K562 (cell line): ENCODE data around the gene HOXA13. TPM values are rescaled to one million over a fixed set of nuclear protein-coding genes. Genes with fewer than 3 reads are reported as not detected.

ENCODE experiments used
- ATAC-seq: fragments of 200-7000 bp; cut with Tn5 transposase; 3 replicates; pipeline ENCODE4 v1.9.1; 2020; ENCODE audit warnings: moderate library complexity
- BruUV-seq: library from RNA; stranded (reverse); fragments of 400-500 nt; replicated peaks from 2 replicates; lab custom pipeline; 2021; lab: Mats Ljungman, UMichigan
- CTCF ChIA-PET: fragments of 300-600 bp; formaldehyde crosslinking; extraction: SDS; loops from one replicate; lab custom pipeline; 2021; ENCODE audit warnings: low intra/inter-chr PET ratio; lab: Yijun Ruan, JAX
- POLR2A ChIA-PET: fragments of 300-600, 350-650 bp; sonication (Branson Sonifier 250); formaldehyde crosslinking; extraction: SDS; loops from one replicate; lab custom pipeline; 2021; ENCODE audit warnings: antibody characterized with exemption, inconsistent platforms; lab: Yijun Ruan, JAX
- DNase-seq, 4 experiments: peaks; one replicate each; pipeline versions ENCODE4 v3.0.0 to v3.0.0-alpha.2; 2011 to 2018; ENCODE audit warnings: low spot score in 3 of 4, mixed read lengths in 3 of 4; ENCODE audit errors: extremely low read depth in 1 of 4
- FAIRE-seq: peaks from 2 replicates; lab custom pipeline; 2011; peaks lifted over from hg19 to GRCh38; lab: Jason Lieb, UNC
- H2AFZ ChIP-seq: 2 replicates; pipeline ENCODE4 v1.6.0; 2011; ENCODE audit warnings: low read depth, low read length, control low read depth, inconsistent platforms
- H3K27ac ChIP-seq: fragments of 200-600 bp; 3 replicates; pipeline ENCODE4 v1.8.0; 2011; ENCODE audit warnings: low read depth, mild to moderate bottlenecking, control low read depth, inconsistent platforms, low read length, moderate library complexity, mixed read lengths; ENCODE audit errors: extremely low read depth
- H3K27me3 ChIP-seq, 2 experiments: fragments of 300-600 bp in 1 of 2; 2 replicates in 1 of 2; 3 replicates in 1 of 2; pipeline versions ENCODE4 v1.6.0 to v1.8.0; 2011; ENCODE audit warnings: inconsistent platforms in 2 of 2, low read length in 2 of 2, mild to moderate bottlenecking in 1 of 2, mixed read lengths in 1 of 2, moderate library complexity in 1 of 2; ENCODE audit not compliant: control insufficient read depth in 2 of 2, insufficient read depth in 2 of 2
- H3K36me3 ChIP-seq: fragments of 300-600 bp; 3 replicates; pipeline ENCODE4 v1.8.0; 2011; ENCODE audit warnings: mild to moderate bottlenecking, low read length, inconsistent platforms; ENCODE audit not compliant: control insufficient read depth, insufficient read depth
- H3K4me1 ChIP-seq, 2 experiments: fragments of 200-600 bp in 1 of 2; replicated peaks in 1 of 2; 2 replicates in 1 of 2; 3 replicates in 1 of 2; pipeline versions ENCODE4 v1.5.1 to v1.8.0; 2011; ENCODE audit warnings: inconsistent platforms in 2 of 2, low read length in 2 of 2, mild to moderate bottlenecking in 1 of 2, mixed read lengths in 1 of 2, moderate library complexity in 1 of 2; ENCODE audit not compliant: control insufficient read depth in 2 of 2, insufficient read depth in 2 of 2
- H3K4me2 ChIP-seq: 2 replicates; pipeline ENCODE4 v1.6.1; 2011; ENCODE audit warnings: low read length, control low read depth, inconsistent platforms, mixed read lengths; ENCODE audit not compliant: insufficient read depth
- H3K4me3 ChIP-seq: fragments of 200-600 bp; sonication (generic), shearing (Covaris generic); 2 replicates; pipeline ENCODE4 v1.5.1; 2016; ENCODE audit warnings: control low read depth, inconsistent platforms
- H3K79me2 ChIP-seq: fragments of 200-600 bp; 3 replicates; pipeline ENCODE4 v1.8.0; 2011; ENCODE audit warnings: low read length, inconsistent platforms; ENCODE audit not compliant: control insufficient read depth, insufficient read depth
- H3K9ac ChIP-seq, 2 experiments: 2 replicates each; pipeline versions ENCODE4 v1.6.0 to v1.6.1; 2011; ENCODE audit warnings: low read depth in 2 of 2, low read length in 2 of 2, control low read depth in 1 of 2, inconsistent platforms in 1 of 2, mild to moderate bottlenecking in 1 of 2, mixed read lengths in 1 of 2; ENCODE audit not compliant: insufficient read depth in 1 of 2
- H3K9me1 ChIP-seq: one replicate; pipeline ENCODE4 v1.6.0; 2011; ENCODE audit warnings: inconsistent platforms, mild to moderate bottlenecking, low read length, moderate library complexity; ENCODE audit not compliant: control insufficient read depth, insufficient read depth
- H3K9me3 ChIP-seq: replicated peaks from 2 replicates; pipeline ENCODE4 v1.5.1; 2011; ENCODE audit warnings: low read depth, low read length, inconsistent platforms; ENCODE audit not compliant: control insufficient read depth, insufficient read depth
- H4K20me1 ChIP-seq: replicated peaks from 2 replicates; pipeline ENCODE4 v1.6.1; 2011; ENCODE audit warnings: low read length, inconsistent platforms, mixed read lengths; ENCODE audit not compliant: control insufficient read depth, insufficient read depth
- GTF2B ChIP-seq: IDR thresholded peaks from 2 replicates; pipeline ENCODE4 v1.6.1; 2011; ENCODE audit not compliant: insufficient read length; ENCODE audit errors: extremely low read depth
- HDAC2 ChIP-seq: fragments of 450-650 bp; IDR thresholded peaks from 2 replicates; pipeline ENCODE4 v1.6.1; 2016; ENCODE audit warnings: mild to moderate bottlenecking
- HMG20B ChIP-seq: fragments of 250-450 bp; sonication (Bioruptor Pico); IDR thresholded peaks from 2 replicates; pipeline ENCODE4 v1.5.0; 2021; ENCODE audit warnings: mild to moderate bottlenecking
- ID3 ChIP-seq, 2 experiments: fragments of 250-450 bp in 1 of 2; fragments of 450-650 bp in 1 of 2; sonication (Bioruptor Pico) in 1 of 2; IDR thresholded peaks; 2 replicates each; pipeline versions ENCODE4 v1.6.1 to v1.8.0; 2016 to 2021; ENCODE audit warnings: mild to moderate bottlenecking in 2 of 2, moderate library complexity in 2 of 2, missing compliant biosample characterization in 1 of 2, missing genetic modification characterization in 1 of 2
- LARP7 ChIP-seq: fragments of 450-650 bp; IDR thresholded peaks from 2 replicates; pipeline ENCODE4 v1.6.1; 2016
- MIER1 ChIP-seq: fragments of 450-650 bp; IDR thresholded peaks from 2 replicates; pipeline ENCODE4 v1.6.1; 2016; ENCODE audit warnings: antibody characterized with exemption, mild to moderate bottlenecking, low read depth
- POLR2G ChIP-seq: fragments of 200-400 bp; formaldehyde crosslinking; IDR thresholded peaks from 2 replicates; pipeline ENCODE4 v1.6.1; 2017; ENCODE audit warnings: low read depth, mild to moderate bottlenecking, antibody characterized with exemption, low read length, moderate library complexity
- POU5F1 ChIP-seq: fragments of 150-350 bp; IDR thresholded peaks from 2 replicates; pipeline ENCODE4 v1.6.1; 2014; ENCODE audit warnings: borderline replicate concordance, low read length, low read depth, mild to moderate bottlenecking; ENCODE audit not compliant: partially characterized antibody
- RBM34 ChIP-seq: fragments of 200-400 bp; formaldehyde crosslinking; IDR thresholded peaks from 2 replicates; pipeline ENCODE4 v1.6.1; 2018; ENCODE audit warnings: low read length, borderline replicate concordance; ENCODE audit not compliant: insufficient read depth
- RFX5 ChIP-seq: IDR thresholded peaks from 2 replicates; pipeline ENCODE4 v1.6.1; 2011; ENCODE audit warnings: low read depth, mild to moderate bottlenecking, improper control_type of control experiment, low read length
- SFPQ ChIP-seq: fragments of 200-400 bp; formaldehyde crosslinking; IDR thresholded peaks from 2 replicates; pipeline ENCODE4 v1.6.1; 2017; ENCODE audit warnings: mild to moderate bottlenecking, low read depth, low read length, moderate library complexity
- SIN3B ChIP-seq: fragments of 450-650 bp; IDR thresholded peaks from 2 replicates; pipeline ENCODE4 v1.6.1; 2017; ENCODE audit warnings: low read depth, mild to moderate bottlenecking, moderate library complexity
- TFAM ChIP-seq: fragments of 250-450 bp; sonication (Bioruptor Pico); conservative IDR thresholded peaks from 2 replicates; pipeline ENCODE4 v1.5.0; 2021; ENCODE audit warnings: mild to moderate bottlenecking, moderate library complexity
- ZFP1 ChIP-seq: fragments of 450-650 bp; formaldehyde crosslinking; IDR thresholded peaks from 2 replicates; pipeline ENCODE4 v1.4.0; 2020; ENCODE audit warnings: mild to moderate bottlenecking, mixed read lengths
- ZNF133 ChIP-seq: fragments of 250-450 bp; sonication (Bioruptor Pico); IDR thresholded peaks from 2 replicates; pipeline ENCODE4 v1.4.0; 2020; ENCODE audit warnings: mild to moderate bottlenecking
- ZNF561 ChIP-seq: fragments of 450-650 bp; formaldehyde crosslinking; conservative IDR thresholded peaks from 2 replicates; pipeline ENCODE4 v1.4.0; 2020; ENCODE audit warnings: mild to moderate bottlenecking, moderate library complexity
- WGBS: fragments of 100-300 bp; shearing (Covaris generic); methylation state at CpG from one replicate; pipeline ENCODE4 v1.1.6; 2016; ENCODE audit warnings: low coverage, mixed read lengths; ENCODE audit not compliant: insufficient coverage; ENCODE audit errors: missing lambda C conversion rate; 5-methylcytosine and 5-hydroxymethylcytosine counted together
- in situ Hi-C: fragments of 300-500 bp; cut with MboI; formaldehyde crosslinking; loops from 4 replicates; pipeline ENCODE4 v1.15.0; 2018; ENCODE audit warnings: inconsistent platforms, mixed read lengths
- intact Hi-C: fragments of 100-400 bp; cut with micrococcal nuclease; formaldehyde crosslinking; loops from 2 replicates; pipeline ENCODE4 v1.14.2; 2022
- polyA plus RNA-seq, 8 experiments: library from polyadenylated mRNA; depleted of rRNA in 4 of 8; stranded (reverse) in 5 of 8; unstranded in 3 of 8; fragments of >200 nt; fragmentation: Nextera tagmentation in 2 of 8; fragmentation: Illumina TruSeq in 1 of 8; extraction: Ambion mirVana in 2 of 8; extraction: Trizol in 1 of 8; gene quantifications; 2 replicates each; pipeline versions ENCODE4 v1.2.1 to v1.2.3, GENCODE V29; 2011 to 2014; ENCODE audit warnings: inconsistent platforms in 1 of 8, missing spikeins in 1 of 8
- total RNA-seq, 7 experiments: library from RNA; depleted of rRNA in 6 of 7; stranded (reverse); fragments of >200 nt in 6 of 7; fragmentation: Illumina TruSeq in 2 of 7; extraction: Trizol in 2 of 7; gene quantifications; 2 replicates each; pipeline versions ENCODE4 v1.2.1 to v1.2.3, GENCODE V29; 2011 to 2021; ENCODE audit warnings: low replicate concordance in 1 of 7

Gene HOXA13
- total and polyA plus RNA-seq, 9 of the 15 experiments (the other 6 are each of a cell fraction or from before 2014, with no cell fraction given), result not detected

- TF ChIP-seq POU5F1 (no peak), ID3 (CRISPR knock-in tag; IDR thresholded peaks at IDR 0.05) (no peak), ID3 (tag; IDR thresholded peaks at IDR 0.05) (no peak)
These were observed 42.0 kb downstream of the HOXA13 start (continued) for GRCh38 chr7:27157702-27158431.

GRCh38 chr7:27156916-27157701, 42.8 kb downstream of the HOXA13 start:
- in situ Hi-C loops, result loop anchor here (25.0 kb wide), 3 partner anchors 645 to 1270 kb away; no protein-coding TSS in a partner anchor
- intact Hi-C loops, result no loop called here
- no peaks in the 10 kb centered on the region for H3K79me2 ChIP-seq
- H3K9me3 ChIP-seq, result no peaks in the 10 kb centered on the region
- no peak overlapping the region for H2AFZ ChIP-seq
- no peak overlapping the region for H3K4me2 ChIP-seq
- no TSS peak for BruUV-seq
- peaks cover 20 to 83% of the 10 kb centered on the region in 2 experiments; a peak in 4 of 5 replicates for H3K27me3 ChIP-seq
- POLR2A ChIA-PET, result interaction anchor here (0.6 kb wide), 1 partner anchor 510 kb away, joined by 4 read pairs; no protein-coding TSS in a partner anchor
- H4K20me1 ChIP-seq, result no peaks in the 10 kb centered on the region
- H3K9me1 ChIP-seq, result no peaks in the 10 kb centered on the region
- CTCF ChIA-PET, result no interaction called here
- no peak for ATAC-seq
- H3K36me3 ChIP-seq, result no peaks in the 10 kb centered on the region
- 14% methylated on average over 28 of the region's 30 CpGs for WGBS
- peaks cover 0 to 18% of the 10 kb centered on the region in 2 experiments; a peak in 2 of 5 replicates for H3K4me1 ChIP-seq
- H3K9ac ChIP-seq, result no peak overlapping the region
- H3K4me3 ChIP-seq, result no peak overlapping the region
- no peak overlapping the region for H3K27ac ChIP-seq
- no peak for DNase-seq
- no peak for FAIRE-seq
- TF ChIP-seq POLR2G, result no peak
- no peak for TF ChIP-seq RFX5
- no peak for TF ChIP-seq SIN3B
- no peak for TF ChIP-seq ZNF133 (CRISPR knock-in tag)
- TF ChIP-seq LARP7, result no peak
- no peak for TF ChIP-seq MIER1
- no peak for TF ChIP-seq SFPQ
- no peak for TF ChIP-seq ZFP1 (CRISPR knock-in tag)
- no peak for TF ChIP-seq TFAM
- TF ChIP-seq ZNF561 (CRISPR knock-in tag), result no peak
- TF ChIP-seq HMG20B (CRISPR knock-in tag), result no peak
- no peak for TF ChIP-seq HDAC2
- TF ChIP-seq GTF2B, result no peak
- no peak for TF ChIP-seq RBM34
